NCI-H2081 treated with DMSO at 0.1 percent for 48 hours (cell line): ENCODE measurements around the gene DYNLRB1.

Experiments used
- DNase-seq: peaks from one replicate; lab custom pipeline; 2025; lab: John Stamatoyannopoulos, UW

The DYNLRB1 gene

DNA sequence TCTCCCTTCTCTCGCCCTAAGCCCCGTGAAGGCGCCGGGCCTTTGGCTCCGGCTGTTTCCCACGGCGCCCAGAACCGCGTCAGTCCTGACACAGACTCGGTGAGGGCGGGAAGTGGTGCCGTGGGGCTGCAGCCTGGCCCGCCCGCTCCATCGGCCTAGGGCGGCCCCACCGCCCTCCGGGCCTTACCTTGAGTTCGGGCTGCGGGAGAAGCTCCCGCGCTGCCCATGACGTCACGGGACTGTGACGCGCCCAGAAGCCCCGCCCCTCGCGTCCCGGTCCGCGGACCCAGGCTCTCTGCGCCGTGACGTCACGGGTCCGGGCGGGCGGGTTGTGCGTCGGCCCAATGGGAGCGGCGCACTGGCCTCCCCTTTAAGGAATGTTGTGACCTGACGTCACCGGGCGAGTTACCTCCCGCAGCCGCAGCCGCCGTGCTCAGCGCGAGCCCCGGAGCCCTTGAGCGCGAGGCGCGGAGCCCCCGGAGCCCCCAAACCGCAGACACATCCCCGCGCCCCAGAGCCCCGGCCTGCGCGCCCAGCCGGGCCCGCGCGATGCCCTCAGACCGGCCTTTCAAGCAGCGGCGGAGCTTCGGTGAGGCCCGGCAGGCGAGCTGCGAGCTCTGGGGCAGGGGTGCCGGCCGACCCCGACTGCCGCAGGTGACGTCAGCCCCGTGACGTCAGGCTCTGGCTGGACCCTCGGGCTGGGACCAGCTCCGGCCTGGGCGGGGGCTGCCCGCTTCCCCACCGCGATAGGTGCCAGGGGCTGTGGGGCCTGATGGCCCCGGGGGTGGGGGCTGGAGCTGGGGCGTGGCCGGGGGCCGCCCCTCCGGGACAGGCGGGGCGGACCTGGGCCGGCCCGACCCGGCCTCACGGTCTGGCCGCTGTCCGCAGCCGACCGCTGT, 42.3 kb downstream of the DYNLRB1 start, which contains the start of gene MAP1LC3A:
TSS of gene MAP1LC3A (plus strand) at position 399 of the 899 bp plus-strand sequence. CDS start at position 550, 151 bp downstream.
- peak; percentile 51 for DNase-seq

GRCh38 chr20:34559311-34560140, 43.3 kb downstream of the DYNLRB1 start:
- DNase-seq: no peak

- no peak for DNase-seq
Observed at GRCh38 chr20:34560141-34560523, 43.9 kb downstream of the DYNLRB1 start.

DNA sequence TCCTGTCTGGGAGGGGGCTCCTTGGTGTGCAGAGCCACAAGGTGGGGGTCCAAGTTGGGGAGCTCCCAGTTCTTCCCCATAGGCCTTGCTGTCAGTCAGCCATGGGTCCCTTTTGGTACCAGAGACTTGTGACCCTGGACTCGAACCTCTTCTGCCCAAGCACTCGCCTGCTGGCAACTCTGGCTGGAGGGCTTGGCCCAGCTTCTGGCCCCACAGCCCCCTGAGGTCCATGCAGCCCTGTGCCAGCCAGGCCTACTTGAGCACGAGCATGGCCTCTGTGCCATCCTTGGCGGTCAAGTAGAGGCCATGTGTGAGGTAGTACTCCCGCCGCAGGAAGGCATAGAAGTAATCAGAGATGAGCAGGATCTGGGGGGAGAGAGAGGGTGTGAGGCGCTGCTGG, 44.4 kb downstream of the DYNLRB1 start:
- DNase-seq: no peak

DNA sequence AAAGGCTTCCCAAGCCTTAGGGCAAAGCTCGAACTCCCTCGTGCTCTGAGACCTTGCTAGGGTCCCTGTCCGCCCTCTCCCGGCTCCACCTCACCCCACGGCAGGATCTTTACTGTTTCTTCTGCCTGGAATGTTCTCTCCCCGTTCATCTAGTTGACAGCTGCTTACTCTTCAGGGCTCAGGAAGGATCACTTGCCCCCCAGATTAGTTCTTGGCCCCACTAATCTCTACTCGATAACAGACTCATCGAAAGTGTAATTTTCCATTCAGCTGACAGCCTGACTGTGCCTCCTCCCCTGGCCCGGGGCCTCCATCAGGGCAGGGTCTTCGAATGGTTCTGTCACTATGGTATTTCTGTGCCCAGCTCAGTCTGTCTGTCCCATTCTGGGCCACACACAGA, 45.4 kb downstream of the DYNLRB1 start:
- no peak for DNase-seq

DNA sequence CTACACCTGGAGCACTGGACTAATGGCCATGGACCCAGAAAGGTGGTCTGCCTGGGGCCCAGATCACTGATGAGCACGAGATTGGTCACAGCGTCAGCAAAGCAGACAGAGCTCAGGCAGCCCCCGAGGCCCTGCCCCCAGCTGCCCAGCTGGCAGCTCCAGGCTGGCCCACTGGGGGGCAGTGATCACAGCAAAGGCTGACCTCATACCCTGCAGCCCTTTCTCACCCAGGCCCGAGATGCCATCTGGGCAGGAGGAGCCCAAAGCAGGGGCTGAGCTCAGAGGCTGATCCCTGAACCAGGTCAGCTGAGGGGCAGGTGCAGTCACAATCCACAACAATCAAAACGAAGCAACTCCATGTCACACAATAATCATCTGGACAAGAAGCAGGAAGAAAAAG, 46.4 kb downstream of the DYNLRB1 start:
- no peak for DNase-seq

DNA sequence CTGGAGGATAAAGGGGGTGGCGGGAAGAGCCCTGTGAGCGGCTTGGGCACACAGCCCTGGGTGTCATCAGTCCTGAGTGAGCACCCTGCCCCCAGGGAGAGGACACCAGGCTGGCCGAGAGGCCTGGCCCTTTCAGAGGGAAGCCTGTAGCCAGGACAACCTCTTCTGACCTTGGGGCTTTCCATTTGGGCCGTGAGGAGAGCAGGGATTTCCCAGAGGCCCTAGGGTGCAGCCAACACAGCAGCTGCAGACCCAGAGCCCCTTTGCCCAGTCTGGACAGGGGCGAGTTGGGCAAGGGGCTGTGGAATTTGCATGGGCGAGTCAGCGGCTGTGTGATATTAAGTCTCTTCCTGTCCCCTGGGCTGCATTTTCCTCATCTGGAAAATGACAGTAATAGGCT, 48.6 kb downstream of the DYNLRB1 start:
- DNase-seq: no peak

- no peak for DNase-seq
Observed at GRCh38 chr20:34566978-34567891, 51.0 kb downstream of the DYNLRB1 start.

- no peak for DNase-seq
Observed at GRCh38 chr20:34567892-34568865, 52.0 kb downstream of the DYNLRB1 start.

- DNase-seq: no peak
Observed at GRCh38 chr20:34569598-34569997, 53.4 kb downstream of the DYNLRB1 start.

GRCh38 chr20:34570859-34571306, 54.7 kb downstream of the DYNLRB1 start:
- no peak for DNase-seq

DNA sequence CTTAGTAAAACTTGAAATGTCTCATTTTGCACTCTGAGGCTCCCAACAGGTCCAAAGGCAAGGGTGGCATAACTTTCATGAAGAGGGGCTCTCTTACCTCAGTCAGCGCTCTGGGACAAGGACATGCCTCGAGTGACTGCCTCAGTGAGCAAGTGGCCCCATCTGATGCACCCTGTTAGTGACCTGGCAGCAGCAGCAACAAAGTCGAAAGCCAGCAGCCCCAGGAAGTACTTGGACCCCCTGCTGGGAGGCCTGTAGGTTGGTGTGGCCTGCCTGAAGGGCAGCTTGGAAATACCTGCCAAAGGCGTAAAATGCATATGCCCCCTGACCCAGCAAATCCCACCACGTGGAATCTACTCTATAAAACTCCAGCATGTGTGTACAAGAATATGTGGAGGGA, 55.5 kb downstream of the DYNLRB1 start:
- no peak for DNase-seq

DNA sequence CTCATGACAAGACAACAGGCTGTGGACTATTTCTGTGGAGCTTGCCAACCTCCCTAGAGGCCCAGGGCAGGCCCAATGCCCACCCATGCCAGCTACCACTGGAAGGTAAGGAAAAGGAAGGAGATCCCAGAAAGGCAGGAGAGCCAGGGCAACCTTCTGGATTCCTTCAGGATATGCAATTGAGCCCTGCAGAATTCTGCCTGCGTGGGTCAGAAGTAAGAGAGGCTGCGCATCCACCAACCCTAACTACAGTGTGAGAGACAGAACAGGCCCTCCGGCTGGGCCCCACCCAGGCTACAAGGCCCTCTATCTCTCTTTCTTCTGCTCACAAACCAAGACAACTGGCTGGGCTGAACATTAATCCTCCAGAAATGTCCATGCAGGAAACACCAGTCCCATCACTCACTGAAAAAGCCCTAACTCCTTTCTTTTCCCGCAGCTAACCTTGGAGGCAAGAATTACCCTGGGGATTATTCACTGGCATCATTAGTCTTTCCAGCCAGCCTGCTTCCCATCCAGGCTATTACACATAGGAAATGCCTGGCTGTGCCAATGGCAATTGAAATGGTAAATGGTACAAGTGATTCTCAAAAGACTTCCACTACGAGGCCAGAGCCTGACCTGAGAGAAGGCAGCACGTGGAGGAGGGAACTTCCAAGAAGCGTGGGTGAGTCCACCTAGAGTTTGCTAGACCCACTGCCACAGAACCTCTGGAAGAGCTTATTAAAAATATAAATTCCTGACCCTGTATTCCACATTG, 57.5 kb downstream of the DYNLRB1 start:
- no peak for DNase-seq

DNA sequence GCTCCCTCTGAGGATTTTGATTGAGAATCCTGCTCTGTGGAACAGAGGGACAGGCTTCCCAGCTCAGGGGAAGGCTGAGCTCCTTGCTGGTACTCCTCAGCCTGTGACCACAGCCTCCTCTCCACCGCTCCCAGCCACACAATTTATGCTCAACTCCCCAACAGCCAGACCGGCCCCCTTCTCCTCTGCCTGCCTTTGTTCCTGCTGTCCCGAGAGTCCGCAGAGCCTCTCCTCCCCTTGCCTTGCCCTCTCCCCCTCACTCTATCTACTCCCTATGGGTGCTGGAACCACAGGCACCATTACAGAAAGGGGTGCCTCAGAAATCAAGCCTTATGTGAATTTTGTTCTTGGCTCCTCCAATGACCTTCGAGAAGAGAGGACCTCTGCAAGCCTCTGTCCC, 58.2 kb downstream of the DYNLRB1 start:
- no peak for DNase-seq

DNA sequence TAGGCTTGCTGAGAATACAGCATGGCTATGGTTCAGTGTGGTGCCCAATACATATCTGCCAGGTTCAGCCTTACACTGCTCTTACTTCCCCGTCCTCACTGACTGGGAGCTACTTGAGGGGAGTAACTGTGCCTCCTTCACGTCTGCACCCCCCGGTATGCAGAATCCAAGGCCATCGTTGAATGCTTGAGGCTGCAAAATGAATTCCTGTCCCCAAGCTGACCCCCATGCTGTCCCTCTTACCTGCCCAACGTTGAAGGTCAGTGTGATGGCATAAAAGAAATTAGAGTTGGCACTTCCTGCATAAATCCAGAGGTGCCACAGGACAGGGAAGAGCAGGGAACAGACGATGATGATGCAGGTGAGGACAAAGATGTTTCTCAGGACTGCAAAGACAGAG, 58.6 kb downstream of the DYNLRB1 start:
- DNase-seq: no peak

- DNase-seq: no peak
Observed at GRCh38 chr20:34575271-34575670, 59.0 kb downstream of the DYNLRB1 start.

DNA sequence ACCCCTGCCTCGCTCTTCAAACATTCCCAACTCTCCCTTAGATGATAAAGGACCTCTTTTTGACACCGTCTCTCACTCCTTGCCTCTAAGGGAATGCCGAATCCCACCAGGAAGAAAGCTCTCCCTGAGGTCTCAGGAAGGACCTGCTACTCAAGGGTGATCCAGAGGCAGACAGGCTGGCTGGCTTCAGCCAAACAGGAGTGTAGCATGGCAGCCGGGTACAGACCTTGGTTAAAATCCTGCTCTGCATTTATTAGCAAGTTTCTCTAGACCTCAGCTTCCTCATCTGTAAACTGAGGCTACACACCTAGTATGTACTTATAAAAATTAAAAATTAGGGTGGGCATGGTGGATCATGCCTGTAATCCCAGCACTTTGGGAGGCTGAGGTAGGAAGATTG, 59.5 kb downstream of the DYNLRB1 start:
- DNase-seq: no peak

DNA sequence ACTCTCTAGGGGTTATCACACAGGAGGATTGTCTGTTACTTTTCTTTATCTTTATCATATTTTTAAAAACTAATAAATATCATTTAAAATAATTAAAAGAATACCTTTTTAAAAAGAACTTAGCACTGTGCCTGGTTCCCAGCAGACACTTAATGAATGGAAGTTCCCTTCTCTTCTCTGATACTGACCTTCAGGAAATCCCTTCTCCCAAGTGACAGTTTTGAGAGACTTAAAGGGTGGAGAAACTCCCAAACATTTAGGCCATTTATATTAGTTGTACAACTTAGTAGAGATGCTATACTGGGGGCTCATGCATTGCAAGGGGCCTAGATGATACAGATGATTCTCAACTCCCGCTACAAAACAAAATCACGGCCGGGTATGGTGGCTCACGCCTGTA, 60.8 kb downstream of the DYNLRB1 start:
- no peak for DNase-seq

GRCh38 chr20:34578025-34578424, 61.8 kb downstream of the DYNLRB1 start:
- DNase-seq: no peak

DNA sequence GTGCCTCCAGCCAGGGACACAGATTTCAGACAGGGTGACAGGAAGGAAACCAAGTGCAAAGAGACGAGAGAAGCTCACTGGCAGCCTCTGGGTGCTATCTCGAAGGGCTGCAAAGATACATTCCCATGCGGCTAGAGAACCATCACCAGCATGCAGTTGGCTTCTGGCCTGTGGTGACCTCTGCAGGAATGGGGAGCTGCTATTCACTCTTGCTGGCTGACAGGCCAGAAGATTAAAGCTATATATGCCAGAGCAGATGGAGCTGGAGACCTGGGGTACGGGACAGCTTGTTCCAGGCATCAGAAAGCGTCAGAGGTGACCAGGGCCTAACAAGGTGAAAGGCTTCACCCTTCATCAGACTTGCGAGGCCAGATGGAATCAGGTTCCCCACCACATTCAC, 62.3 kb downstream of the DYNLRB1 start:
- DNase-seq: no peak
